HG03175 (cell line): ENCODE measurements around the gene PCSK4.
A peak's percentile ranks its signal among the peaks of the same experiment; 100 is the strongest.

Experiments used
- ATAC-seq: cut with Tn5 transposase; IDR thresholded peaks from one replicate; pipeline ENCODE4 v1.9.1; 2021; ENCODE audit warnings: mild to moderate bottlenecking, moderate library complexity; ENCODE audit not compliant: unreplicated experiment

Gene PCSK4

DNA sequence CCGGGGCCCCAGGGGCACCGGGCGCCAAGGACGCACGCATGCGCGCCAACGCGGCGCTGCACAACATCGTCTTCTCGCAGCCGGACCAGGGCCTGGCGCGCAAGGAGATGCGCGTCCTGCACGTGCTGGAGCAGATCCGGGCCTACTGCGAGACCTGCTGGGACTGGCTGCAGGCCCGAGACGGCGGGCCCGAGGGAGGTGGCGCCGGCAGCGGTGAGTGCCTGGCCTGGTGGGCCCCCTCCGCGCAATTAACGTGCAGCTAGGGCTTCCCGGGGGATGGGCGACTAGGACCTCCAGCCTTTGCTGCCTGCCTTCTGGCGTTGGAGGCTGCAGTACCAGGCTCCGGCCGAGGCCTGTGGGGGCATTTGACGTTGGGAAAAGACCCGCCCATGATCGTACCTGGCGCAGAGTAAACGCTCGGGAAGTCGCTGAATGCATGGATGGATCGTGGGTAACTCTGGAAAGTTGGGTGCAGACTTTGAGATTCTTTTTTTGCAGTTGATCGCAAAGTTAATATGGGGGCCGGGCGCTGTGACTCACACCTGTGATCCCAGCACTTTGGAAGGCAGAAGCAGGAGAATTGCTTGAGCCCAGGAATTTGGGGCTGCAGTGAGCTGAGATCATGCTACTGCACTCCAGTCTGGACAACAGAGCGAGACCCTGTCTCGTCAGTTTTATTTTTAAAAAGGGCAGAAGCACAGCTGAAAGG, 33.0 kb downstream of the PCSK4 start:
- ATAC-seq: no peak

DNA sequence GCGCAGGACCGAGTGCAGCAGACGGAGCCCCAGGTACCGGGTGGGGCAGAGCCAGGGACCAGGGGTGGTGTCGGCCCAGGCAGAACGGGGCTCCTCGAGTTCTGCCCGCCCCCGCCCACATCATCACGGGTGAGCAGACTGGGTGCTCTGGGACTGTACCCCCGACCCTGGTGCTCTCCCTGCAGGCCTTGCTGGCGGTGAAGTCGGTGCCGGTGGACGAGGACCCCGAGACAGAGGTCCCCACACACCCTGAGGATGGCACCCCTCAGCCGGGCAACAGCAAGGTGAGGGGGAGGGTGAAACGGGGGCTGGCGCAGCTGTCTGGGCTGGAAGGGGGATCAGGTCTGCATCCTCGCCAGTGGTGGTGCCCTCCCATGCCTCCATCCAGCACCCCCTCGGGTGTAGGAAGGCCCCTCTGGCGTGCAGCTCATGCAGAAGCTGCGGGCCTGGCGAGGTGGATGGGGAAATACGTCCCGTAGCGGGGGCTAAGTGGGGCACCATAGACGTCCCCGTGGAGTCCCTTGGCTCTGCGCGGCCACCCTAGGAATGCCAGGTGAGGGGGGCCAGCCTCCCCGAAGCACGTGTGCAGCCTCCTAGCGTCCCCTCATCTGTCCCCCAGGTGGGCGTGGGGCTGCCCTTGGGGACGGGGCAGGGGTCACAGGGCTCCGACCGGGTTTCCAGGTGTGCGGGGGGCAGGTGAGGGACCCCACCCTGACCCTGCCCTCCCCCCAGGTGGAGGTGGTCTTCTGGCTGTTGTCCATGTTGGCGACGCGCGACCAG, 33.8 kb downstream of the PCSK4 start:
- no peak for ATAC-seq

DNA sequence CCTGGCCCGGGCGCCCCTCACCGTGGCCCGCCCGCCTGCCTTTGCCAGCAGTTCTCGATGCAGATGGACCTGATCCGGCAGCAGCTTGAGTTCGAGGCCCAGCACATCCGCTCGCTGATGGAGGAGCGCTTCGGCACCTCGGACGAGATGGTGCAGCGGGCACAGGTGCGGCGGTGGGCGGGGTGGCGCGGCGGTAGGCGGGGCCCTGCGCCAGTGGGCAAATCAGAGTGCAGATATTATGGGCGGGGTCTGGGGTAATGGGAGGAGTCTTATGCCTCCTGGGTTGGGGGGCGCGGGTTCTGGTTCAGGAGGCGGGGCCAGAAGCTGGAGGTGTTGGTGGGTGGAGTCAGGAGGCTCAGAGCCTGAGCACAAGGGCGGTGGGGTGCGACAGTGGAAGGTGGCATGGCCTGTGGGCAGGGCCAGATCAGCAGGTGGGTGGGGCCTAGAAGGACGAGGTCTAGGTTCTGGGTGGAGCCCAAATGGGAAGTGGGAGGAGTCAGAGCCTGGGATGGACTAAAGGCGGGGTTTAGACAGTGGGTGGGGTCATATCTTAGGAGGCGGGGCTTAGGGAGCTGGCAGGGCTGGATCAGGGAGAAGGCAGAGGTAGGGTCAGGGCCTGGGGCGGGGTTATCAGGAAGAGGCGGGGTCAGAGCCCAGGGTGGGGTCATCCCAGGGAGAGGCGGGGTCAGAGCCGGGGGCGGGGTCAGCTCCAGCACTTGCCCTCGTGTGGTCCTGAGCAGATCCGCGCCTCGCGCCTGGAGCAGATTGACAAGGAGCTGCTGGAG, 34.6 kb downstream of the PCSK4 start:
- no peak for ATAC-seq

DNA sequence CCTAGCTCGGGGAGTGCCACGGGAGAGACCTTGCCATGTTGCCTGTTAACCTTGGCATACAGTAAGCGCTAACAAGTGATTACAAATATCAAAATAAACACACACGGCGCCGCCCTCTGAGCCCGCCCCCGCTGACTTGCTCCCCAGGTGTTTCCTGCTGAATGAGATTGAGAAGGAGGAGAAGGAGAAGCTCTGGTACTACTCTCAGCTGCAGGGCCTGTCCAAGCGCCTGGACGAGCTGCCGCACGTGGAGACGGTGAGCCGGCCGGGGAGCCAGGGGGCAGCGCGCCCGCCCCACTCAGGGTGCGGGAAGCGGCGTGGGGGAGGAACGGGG, 35.2 kb downstream of the PCSK4 start:
- no peak for ATAC-seq

DNA sequence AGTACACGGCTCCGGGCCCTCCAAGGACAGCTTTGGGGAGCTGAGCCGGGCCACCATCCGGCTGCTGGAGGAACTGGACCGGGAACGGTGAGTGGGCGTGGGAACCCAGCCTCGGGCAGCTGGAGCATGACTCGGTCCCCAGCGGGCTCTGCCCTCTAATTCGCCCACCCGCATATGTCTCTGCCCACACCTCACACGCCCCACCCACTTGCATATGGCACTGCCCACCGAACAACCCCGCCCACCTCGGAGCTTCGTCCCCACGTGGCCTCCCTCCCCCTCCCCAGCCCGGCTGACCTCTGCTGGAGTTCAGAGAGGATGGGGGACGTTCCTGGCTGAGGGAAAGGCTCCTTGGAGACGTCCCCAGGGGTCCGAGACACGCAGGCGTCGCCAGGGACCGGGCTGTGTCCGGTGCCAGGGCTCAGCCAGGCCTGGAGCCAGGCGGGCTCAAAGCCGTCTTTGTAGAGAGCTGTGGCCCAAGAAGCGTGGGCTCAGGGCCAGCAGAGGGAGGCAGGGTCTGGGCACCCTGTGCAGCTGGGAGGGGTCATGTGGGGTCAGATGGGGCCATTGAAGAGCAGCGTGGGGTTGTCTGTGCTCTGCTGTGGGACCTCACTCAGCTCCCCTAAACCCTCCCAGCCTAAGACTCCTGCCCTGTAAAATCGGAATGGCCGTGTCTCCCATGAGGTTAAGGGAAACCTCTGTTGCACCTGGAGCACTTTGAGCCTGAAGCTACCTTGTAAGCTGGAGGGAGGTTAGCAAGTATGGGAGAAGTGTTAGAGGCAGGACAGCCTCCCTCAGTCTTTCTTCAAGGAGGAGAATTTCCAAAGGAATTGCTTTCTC, 36.4 kb downstream of the PCSK4 start:
- ATAC-seq: no peak

DNA sequence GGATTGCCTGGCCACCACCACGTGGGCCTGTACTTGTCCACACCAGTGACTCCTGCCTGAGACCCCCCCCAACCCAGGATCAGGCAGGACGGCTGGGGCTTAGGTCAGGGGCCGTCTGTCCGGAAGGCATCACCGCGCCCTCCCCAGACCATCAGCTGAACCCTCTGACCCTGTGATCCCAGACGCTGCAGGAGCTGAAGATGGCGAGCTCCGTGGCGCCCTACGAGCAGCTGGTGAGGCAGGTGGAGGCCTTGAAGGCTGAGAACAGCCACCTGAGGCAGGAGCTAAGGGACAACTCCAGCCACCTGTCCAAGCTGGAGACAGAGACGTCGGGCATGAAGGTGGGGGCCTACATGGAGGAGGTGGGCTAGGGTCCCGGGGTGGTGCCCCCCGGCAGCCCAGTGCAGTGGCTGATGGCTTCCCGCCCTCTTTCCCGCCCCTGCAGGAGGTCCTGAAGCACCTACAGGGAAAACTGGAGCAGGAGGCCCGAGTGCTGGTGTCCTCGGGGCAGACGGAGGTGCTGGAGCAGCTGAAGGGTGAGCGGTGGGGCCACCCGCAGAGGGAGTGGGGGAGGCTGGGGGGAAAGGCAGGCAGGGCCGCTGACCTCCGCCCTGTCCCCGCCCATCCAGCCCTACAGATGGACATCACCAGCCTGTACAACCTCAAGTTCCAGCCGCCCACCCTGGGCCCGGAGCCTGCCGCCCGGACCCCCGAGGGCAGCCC, 37.2 kb downstream of the PCSK4 start:
- ATAC-seq: no peak

DNA sequence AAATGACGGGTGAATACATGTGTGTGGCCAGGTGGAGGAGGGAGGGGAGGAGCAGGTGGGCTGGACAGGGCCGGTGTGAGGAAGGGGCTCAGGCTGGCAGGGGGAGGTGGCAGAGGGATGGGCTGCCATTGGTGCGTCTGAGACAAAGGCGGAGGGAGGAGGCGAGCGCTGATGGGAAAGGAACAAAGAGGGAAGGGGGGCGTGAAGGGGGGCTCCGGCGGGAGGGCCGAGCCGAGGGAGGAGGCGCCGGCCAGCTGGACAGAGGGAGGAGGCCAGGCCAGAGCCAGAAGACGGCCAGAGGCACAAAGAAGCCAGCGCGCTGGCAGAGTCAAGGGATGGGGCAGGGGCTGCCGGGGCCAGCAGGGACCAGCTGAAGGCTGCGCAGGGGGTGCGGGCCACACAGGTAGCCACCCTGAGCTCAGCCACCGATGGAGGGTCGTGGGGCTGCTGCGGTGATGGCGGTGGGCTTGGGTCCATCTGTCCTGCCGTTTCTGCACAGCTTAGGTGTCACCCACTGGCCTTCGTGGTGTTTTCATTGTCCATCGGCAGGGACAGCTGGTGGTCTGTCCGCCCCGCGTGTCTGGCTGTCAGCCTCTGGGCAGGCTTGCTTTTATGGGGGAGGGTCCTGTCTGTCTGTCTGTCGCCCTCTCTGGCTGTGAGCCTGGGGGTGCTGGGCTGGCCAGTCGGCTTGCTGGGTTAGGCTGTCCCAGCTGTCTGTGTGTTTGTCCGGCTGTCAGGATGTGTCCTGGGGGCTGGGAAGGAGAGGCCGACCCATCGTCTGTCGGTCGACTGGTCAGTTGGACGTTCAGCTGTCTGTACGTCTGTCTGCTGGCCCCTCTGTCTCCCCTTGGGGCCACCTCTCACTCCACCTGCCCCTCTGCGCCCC, 38.0 kb downstream of the PCSK4 start:
- no peak for ATAC-seq

DNA sequence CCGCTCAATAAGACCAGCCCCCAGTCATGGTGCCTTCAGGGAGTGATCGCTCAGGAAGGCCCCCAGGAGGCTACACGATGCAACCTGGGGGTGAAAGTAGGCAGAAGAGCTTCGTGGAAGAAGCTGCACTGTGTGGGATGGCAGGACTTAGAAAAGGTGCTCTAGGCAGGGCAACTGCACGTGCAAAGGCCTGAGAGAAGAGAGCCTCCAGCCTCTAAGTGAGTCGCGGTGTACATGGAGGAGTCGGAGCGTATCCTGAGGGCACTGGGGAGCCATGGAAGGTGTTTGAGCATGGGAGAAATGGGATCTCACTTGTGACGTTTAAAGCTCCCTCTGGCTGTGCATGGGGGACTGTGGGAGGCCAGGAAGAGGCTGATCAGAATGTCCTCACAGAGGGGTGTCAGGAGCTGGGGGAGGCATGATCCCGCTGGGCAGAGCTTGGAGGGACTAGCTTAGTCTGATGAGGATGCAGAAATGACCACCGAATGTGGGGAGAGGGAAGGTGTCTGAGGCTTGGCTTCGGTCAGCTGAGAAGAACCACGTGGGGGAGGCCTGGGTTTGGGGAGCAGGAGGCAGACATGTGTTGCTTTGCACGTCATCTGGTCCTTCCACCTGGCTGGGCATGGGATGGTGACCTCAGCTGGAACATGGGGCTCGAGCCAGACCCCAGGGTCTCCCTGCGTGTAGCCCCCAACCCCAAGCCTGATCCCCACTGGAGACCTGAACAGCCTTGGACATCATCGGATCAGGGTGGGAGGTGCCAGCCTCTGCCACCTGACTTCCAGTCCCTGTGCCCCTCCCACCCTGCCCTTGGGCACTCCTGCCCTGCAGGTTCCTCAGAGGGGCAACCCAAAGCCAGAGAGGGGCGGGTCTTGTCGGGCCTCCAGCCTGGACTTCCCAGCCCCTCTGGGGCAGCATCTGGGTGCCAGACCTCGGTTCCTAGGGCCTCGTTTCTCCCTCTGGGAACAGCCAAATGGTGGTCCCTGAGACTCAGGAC, 39.1 kb downstream of the PCSK4 start:
- ATAC-seq: no peak

DNA sequence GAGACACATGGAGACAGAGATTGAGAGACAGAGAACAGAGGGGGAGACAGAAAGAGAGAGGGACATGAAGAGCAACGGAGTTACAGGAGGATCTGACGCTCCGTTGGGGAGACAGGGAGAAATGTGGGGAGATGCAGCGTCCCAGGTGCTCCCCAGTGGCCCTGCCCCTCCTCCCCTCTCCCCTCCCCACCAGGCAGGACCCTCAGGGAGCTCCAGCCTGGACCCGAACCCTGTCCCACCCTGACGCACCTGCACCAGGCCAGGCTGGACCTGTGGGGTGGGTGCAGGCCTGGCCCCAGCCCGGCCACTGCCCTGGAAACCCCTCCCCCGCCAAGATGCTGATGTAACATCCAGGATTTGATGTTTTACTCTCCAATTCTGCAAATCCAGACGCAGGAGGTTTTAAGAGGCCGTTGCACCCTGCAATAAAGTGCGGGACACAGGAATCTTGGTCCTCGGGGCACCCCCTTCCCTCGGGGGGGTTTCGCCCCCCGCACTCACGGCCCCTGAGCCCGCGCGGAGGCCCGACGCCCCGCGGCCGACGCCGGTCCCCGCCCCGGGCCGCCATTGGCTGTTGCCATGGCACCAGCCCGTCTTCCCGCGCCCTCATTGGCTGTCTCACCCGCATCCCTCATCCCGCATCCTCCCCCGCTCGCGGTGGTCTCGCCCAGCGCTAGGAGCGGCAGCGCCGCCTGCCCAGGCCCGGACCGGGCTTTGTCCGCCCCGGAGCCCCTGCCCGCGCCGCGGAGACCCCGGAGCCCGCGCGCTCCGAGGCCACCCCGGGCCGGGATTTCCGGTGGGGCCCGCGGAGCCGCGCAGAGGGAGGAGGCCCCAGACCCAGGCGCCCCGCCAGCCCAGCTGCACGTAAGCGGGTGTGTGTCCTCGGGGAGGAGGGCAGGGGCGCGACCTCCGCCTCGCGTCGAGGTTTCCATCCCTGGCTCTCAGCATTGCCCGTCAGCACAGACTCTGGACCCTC, 40.4 kb downstream of the PCSK4 start, which contains the start of gene APC2:
Gene APC2 (plus strand): TSS at position 655 of the 976 bp plus-strand sequence. CDS start 2,881 bp downstream, outside the sequence.
- no peak for ATAC-seq

DNA sequence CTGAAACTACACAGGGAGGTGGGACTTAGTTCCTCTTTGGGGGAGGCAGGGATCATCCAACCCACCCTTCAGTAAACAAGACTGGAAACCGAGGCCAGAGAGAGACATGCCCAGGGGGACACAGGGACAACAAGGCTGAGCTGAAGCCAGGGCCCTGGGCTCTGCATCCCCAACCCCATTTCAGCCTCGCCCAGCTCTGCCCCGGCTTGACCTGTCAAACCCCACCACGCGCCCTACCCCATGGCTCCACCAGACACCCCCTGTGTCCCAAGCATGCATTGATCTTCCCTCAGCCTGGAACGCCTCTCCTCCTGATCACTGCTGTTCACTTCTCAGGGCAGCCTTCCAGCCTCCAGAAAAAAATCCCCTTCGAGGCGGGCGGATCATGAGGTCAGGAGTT, 42.2 kb downstream of the PCSK4 start:
- no peak for ATAC-seq

DNA sequence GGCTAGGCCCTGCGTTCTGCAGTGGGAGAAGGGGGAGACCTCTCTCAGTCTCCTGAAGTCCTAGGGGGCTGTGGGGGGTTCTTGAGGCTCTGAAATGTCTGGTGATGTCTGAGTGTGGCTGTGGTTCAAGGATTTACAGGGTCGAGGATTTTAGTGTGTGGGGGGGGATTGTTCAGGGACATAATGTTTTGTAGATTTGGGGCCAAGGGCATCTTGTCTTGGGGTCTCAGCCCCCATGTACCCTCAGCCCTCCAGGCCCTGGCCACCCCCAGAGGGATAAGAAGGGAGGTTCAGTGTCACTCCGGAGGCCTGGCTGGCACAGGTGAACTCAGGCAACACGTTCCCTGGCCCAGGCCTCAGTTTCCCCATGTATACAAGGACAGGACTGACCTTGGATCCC, 42.6 kb downstream of the PCSK4 start:
- no peak for ATAC-seq

DNA sequence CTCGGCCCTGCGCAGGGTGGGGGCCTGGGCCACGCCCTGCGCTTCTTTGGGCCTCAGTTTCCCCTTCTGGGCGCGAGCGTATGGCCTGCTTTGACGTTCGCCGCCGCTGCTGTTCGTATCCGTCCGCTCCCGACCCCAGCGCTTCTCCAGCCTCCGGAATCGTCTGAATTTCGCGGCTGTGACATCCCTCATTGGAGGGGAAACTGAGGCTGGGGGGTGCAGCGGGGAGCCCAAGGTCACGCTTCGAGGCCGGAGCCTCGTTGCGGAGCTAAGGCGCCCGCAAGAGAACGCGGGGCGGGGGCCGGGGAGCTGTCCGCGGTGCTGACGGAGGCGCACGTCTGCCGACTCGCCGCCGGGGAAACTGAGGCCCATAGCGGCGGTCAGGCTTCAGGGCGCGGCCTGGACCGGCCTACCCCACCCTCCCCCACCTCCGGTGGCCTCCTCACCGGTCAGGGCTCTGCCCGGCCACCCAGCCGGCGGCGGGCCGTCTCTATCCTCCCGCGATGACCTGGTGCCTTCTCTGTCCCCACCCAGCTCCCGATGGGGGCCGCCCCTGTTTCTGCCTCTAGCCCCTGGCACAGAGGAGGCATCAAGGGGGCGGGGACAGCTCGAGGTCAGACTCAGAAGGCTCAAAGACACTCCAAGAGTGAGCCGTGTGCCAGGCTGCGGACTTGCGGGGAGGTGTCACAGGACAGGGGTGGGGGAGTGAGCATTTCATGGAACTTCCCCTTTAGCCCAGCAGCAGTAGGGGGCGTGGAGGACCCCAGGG, 43.3 kb downstream of the PCSK4 start:
- no peak for ATAC-seq

DNA sequence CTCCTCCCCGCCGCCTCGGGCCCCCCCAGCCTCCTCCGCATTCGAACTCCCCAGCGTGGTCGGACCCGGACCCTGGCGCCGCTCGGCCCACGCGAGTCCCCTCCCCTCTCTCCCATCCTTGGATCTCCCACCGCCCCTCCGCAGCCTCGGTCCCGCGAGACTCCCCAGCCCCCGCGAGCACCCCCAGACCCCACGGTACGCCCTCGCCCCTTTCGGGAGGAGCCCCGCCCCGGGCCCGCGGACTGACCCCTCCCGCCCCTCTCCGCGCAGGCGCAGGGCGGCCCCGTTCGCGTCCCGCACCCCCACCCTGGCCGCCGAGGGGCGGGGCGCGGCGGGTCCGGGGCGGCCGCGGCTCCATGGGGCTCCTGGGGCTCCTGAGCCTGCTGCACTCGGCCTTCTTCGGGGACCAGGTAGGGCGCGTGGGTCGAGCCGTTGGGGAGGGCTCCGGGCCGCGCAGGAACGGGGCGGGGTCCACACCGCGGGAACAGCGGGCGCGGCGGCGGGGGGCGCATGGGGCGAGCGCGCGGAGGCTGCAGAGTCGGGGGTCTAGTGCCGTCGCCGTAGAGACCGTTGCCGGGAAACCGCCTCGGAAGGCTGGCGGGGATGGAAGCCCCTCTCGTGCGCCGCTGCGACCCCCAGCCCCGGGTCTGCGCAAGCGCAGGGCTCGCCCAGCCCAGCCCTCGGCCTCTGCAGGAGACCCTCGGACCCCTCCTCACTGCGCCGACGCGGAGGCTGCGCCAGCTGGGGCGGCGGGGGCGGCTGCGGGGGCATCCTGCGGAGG, 44.0 kb downstream of the PCSK4 start:
- no peak for ATAC-seq

DNA sequence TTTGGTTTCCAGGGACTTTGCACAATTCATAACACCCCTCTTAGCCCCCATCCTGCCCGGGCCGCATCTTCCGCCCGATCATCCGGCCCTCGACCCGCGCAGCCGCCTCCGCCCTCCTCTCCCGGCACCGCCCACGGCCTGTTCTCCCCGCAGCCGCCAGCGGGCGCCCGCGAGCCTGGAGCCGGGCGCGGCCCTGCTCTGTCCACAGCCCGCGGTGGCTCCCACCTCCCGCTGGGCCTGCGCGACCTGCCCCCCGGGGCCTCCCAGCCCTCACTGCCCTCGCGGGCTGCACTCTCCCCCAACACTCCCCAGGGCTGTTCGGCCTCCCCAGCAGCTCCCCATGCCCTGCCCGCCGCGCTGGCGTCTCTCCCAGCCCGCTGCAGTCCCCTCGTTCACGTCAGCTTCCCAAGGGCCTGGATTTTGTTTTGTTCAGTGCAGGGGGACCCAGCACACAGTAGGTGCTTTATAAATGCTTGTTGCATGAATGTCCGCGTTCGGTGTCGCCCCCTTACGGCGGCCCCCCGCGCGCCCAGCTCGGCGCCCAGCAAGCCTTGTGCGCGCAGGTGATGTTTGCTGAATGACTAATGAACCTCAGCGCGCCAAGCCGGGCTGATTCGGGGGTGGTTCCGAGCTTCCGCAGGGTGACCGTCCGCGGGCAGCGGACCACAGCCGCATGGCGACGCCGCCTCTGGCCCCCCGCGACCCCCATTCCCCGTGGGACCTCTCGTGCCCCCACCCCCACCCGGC, 44.8 kb downstream of the PCSK4 start:
- ATAC-seq: peak; percentile 81
